GM12801 (cell line): ENCODE results near the gene SP140L.

Experiments
- CTCF ChIP-seq: IDR thresholded peaks from one replicate; pipeline ENCODE4 v1.5.1; 2011; ENCODE audit warnings: control low read depth; ENCODE audit not compliant: insufficient read length; ENCODE audit errors: extremely low read depth

The SP140L gene

DNA sequence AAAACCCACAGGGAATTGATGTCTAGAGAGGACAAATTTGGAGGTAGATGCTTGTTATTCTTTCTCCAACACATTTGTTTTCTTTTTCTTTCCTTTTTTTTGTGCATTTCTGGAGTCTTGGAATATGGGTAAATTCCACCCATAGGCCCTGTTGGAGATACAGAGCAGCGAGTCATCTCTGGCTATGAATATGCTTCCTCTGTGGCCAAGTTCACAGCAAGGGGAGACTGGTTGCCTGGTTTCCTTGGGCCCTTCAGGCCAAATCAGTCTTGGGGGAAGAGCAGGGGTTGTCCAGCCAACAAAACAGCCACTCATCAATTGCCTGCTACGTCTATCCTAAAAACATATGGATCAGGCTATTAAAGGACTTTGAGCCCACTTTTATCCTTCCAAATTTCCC is 116.5 kb downstream of the SP140L start:
- TF ChIP-seq CTCF = no peak

- TF ChIP-seq CTCF = no peak
Measured at GRCh38 chr2:230444832-230445231, 117.8 kb downstream of the SP140L start.

GRCh38 chr2:230447036-230447435 is 120.0 kb downstream of the SP140L start:
- TF ChIP-seq CTCF = no peak

GRCh38 chr2:230447455-230448451 is 120.8 kb downstream of the SP140L start:
- no peak for TF ChIP-seq CTCF

DNA sequence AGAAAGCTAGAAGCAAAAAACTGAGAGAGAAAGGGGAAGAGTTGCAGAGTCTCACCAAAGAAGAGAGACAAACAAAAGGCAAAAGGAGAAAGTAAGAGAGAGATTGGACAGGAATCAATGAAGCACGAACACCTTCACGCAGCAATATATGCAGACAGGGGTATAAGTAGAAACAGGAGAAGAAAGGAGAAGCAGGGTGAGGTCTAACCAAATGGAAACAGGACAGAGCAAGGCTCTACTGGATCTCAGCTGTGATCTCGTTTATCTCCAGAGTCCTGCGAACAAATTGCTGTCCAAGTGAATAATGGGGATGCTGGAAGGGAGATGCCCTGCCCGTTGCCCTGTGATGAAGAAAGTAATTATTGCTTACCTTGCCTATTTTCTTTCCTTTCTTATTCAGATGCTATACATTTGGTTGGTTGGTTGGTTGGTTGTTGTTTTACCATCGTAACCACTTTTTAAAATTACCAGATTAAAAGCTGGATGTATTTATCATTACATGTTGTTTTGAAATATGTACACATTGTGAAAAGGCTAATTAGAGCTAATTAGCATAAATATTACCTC is 123.0 kb downstream of the SP140L start:
- no peak for TF ChIP-seq CTCF

- no peak for TF ChIP-seq CTCF
Measured at GRCh38 chr2:230453006-230453405, 126.0 kb downstream of the SP140L start.
